AG10803 (cell line): ENCODE measurements around the gene PSME1.

Experiments used
- DNase-seq: peaks from one replicate; pipeline ENCODE4 v3.0.0; 2010; ENCODE audit warnings: low read depth
- H3K4me3 ChIP-seq: 2 replicates; pipeline ENCODE4 v1.5.1; 2011; ENCODE audit warnings: mild to moderate bottlenecking, low read length, control low read depth
- TF ChIP-seq, protein P1 (sequence below): conservative IDR thresholded peaks from 2 replicates; pipeline ENCODE4 v1.5.1; 2011; ENCODE audit warnings: mild to moderate bottlenecking, low read length, control low read depth, inconsistent platforms

PSME1 gene

DNA sequence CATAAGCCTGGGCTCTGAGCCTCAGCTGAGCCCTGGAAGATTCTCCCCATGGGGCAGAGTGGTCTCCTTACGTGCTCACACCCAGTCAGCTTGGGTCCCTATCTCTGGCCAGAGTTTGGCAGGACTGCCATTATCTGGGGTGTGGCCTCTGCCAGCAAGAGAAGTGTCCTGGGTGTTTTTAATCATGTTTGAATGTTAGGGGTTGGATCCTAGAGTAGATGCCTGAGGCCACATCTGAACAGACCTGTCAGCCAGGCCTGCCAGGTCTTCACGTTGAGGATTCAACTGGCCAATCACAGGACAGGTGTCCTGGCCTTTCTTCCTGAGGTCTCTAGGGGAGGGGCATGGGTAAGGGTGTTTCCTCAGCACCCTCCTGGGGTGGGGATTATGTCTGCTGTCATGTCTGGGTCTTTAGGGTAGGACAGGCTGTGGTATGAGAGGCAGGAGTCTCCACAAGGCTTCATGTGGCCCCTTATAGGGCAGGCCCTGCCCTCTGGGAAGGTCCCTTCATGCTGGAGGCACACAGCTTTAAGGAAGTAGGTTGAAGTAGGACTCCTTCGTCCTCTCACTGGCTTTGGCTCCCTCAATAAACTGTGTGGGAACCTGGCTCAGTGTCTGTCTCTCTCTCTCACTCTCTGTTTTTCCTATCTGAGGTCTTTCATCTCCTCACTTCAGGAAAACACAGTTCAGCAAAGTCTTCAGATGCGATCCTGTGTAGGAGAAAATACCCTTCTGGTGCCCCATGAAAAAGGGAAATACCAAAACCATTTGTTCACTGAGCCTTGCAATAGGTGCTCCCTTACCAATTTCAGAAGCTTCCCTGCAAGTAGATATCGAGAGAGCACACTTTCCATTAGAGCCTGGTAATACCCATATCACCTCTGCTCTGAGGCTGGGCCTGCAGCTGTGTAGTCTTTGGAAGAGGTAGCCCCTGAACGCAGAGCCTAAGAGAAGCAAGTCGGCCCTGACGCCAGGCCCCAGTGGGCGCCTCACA, 12.3 kb upstream of the PSME1 start:
- DNase-seq: no peak
- no peak overlapping the region for H3K4me3 ChIP-seq
- TF ChIP-seq, protein P1, sequence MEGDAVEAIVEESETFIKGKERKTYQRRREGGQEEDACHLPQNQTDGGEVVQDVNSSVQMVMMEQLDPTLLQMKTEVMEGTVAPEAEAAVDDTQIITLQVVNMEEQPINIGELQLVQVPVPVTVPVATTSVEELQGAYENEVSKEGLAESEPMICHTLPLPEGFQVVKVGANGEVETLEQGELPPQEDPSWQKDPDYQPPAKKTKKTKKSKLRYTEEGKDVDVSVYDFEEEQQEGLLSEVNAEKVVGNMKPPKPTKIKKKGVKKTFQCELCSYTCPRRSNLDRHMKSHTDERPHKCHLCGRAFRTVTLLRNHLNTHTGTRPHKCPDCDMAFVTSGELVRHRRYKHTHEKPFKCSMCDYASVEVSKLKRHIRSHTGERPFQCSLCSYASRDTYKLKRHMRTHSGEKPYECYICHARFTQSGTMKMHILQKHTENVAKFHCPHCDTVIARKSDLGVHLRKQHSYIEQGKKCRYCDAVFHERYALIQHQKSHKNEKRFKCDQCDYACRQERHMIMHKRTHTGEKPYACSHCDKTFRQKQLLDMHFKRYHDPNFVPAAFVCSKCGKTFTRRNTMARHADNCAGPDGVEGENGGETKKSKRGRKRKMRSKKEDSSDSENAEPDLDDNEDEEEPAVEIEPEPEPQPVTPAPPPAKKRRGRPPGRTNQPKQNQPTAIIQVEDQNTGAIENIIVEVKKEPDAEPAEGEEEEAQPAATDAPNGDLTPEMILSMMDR: no peak

DNA sequence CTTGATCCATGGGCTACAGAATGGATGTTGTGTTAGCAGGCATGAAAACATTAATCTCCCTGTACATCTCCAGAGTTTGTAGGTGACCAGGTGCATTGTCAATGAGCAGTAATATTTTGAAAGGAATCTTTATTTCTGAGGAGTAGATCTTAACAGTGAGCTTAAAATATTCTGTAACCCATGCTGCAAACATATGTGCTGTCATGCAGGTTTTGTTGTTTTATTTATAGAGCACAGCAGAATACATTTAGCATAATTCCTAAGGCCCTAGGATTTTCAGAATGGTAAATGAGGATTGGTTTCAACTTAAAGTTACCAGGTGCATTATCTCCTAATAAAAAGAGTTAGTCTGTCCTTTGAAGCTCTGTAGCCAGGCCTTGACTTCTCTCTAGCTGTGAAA, 9.1 kb upstream of the PSME1 start:
- TF ChIP-seq, protein P1: no peak
- H3K4me3 ChIP-seq: no peak overlapping the region
- no peak for DNase-seq

DNA sequence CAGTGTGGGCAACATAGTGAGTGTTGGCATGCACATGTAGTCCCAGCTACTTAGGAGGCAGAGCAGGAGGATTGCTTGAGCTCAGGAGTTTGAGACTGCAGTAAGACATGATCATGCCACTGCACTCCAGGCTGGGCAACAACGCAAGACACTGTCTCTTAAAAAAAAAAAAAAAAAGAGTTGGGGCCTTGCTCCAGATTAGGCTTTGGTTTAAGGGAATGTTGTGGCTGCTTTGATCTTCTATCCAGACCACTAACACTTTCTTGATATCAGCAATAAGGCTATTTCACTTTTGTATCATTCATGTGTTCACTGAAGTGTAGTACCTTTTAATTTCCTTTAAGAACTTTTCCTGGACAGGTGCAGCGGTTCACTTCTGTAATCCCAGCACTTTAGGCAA, 8.3 kb upstream of the PSME1 start:
- no peak overlapping the region for H3K4me3 ChIP-seq
- TF ChIP-seq, protein P1: no peak
- DNase-seq: no peak

DNA sequence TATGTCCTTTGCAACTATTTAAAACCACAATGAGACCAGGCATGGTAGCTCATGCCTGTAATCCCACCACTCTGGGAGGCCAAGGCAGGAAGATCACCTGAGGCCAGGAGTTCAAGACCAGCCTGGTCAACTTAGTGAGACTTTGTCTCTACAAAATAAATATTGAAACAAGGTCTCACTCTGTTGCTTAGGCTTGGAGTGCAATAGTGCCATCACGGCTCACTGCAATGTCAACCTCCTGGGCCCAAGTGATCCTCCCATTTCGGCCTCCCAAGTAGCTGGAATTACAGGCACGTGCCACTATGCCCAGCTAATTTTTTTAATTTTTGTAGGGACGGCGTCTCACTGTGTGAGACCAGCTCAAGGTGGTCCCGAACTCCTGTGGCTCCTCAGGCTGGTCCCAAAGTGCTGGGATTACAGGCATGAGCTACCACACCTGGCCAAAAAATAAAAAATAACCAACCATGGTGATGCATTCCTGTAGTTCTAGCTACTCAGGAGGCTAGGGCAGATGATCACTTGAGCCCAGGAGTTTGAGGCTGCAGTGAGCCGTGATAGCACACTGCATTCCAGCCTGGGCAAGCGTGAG, 6.5 kb upstream of the PSME1 start:
- no peak for DNase-seq
- H3K4me3 ChIP-seq: no peak overlapping the region
- TF ChIP-seq, protein P1: no peak

DNA sequence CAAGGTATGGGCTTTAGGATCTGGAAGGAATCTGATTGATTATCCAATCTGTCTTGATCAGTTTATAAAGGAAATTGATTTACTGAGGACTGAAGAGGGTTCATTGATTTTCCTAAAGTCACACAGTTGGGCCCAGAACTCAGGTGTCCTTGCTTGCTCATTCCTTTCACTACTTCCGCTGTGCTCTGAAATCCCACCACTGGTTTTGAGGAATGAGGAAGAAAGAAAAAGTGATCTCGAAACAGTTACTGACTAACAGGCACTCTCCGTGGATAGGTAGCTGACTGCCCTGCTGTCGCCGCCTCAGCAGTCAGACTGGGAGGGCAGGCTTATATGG, 5.6 kb upstream of the PSME1 start, which contains the start of gene FITM1:
FITM1 (plus strand) TSS at position 280 of the 337 bp plus-strand sequence. CDS start 905 bp downstream, outside the sequence.
- no peak within 1 kb of the TSS for H3K4me3 ChIP-seq
- TF ChIP-seq, protein P1: no peak
- DNase-seq: no peak

DNA sequence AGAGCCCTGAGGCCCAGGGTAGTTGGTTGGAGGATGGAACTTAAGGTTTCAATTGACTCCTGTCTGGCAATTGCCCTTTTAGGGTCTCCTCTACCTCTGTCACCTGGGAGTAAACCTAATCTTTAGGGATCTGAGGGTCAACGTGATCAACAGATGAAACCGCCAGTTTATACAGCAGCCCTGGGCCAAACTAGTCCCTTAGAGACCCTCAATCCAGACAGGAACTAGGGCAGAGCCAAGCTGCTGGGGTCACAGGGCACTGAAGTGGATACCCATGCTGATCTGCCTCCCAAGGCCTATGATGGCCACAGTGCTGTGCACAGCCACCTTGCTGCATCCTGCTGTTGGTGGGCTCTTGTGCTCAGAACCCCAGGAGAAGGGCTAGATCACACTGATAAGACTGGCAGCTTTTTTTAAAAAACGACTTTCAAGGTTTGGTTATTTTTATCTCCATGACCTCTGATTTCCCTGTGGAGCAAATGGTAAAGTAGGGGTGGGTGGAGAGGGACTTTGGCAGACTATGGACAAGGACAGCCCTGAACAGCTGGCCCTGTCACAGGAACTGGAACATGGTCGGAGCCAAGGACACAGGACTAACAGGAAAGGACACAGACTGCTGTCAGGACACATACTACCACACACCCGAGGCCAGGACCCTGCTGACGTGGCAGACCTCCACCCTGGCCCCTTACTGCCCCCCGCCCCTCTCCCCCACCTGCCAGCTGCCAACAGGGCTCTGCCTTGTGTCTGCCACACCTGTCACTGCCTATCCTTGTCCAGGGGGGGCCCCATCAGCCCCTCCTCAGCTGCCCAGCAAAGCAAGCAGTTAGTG, 5.1 kb upstream of the PSME1 start:
- DNase-seq: no peak
- TF ChIP-seq, protein P1: no peak
- H3K4me3 ChIP-seq: no peak overlapping the region
